GM18502 (cell line): ENCODE measurements around the gene ZCCHC18.

Source experiments
- ATAC-seq: cut with Tn5 transposase; IDR thresholded peaks from one replicate; pipeline ENCODE4 v1.9.1; 2021; ENCODE audit warnings: mild to moderate bottlenecking; ENCODE audit not compliant: unreplicated experiment, poor library complexity

The ZCCHC18 gene

GRCh38 chrX:104126856-104127255, 14.5 kb downstream of the ZCCHC18 start:
- ATAC-seq: no peak

- no peak for ATAC-seq
Measured at GRCh38 chrX:104130808-104131207, 18.5 kb downstream of the ZCCHC18 start.

GRCh38 chrX:104134583-104135261, 22.4 kb downstream of the ZCCHC18 start:
- ATAC-seq: no peak

- ATAC-seq: no peak
Measured at GRCh38 chrX:104135677-104136076, 23.4 kb downstream of the ZCCHC18 start.

GRCh38 chrX:104136241-104137019, 24.1 kb downstream of the ZCCHC18 start:
- ATAC-seq: peak; percentile 86

- ATAC-seq: no peak
Measured at GRCh38 chrX:104137496-104137895, 25.2 kb downstream of the ZCCHC18 start.

GRCh38 chrX:104141087-104141760, 28.9 kb downstream of the ZCCHC18 start:
- ATAC-seq: no peak

GRCh38 chrX:104151037-104151436, 38.7 kb downstream of the ZCCHC18 start:
- no peak for ATAC-seq

GRCh38 chrX:104156630-104157529, 44.6 kb downstream of the ZCCHC18 start, which contains the start of gene SLC25A53:
Gene SLC25A53 (minus strand): TSS chrX:104157009. CDS start chrX:104105257, 51,752 bp downstream.
- ATAC-seq: peak; percentile 91
